ENCODE results near the gene EMILIN2. TPM values are rescaled to one million over a fixed set of nuclear protein-coding genes. Genes with fewer than 3 reads are reported as not detected.
"Not testable (repeated sequence)": the region's sequence is repeated elsewhere in the genome, so short reads cannot be mapped to it uniquely, and the experiment has no call there.

EMILIN2 gene
- total RNA-seq, 1 donor = 24.0 TPM

- DNase-seq (ENCODE audit: low read depth in 2 of 3, low spot score in 2 of 3) = no peak
These were observed 65.8 kb downstream of the EMILIN2 start for GRCh38 chr18:2912357-2913299.

GRCh38 chr18:2913398-2914005 is 66.7 kb downstream of the EMILIN2 start:
- no peak for DNase-seq (ENCODE audit: low read depth in 2 of 3, low spot score in 2 of 3)

- DNase-seq (ENCODE audit: low read depth in 2 of 3, low spot score in 2 of 3) = no peak
These were observed 67.5 kb downstream of the EMILIN2 start for GRCh38 chr18:2914185-2914880.

- DNase-seq (ENCODE audit: low read depth in 2 of 3, low spot score in 2 of 3) = no peak
These were observed 68.1 kb downstream of the EMILIN2 start for GRCh38 chr18:2914881-2915240.

DNA sequence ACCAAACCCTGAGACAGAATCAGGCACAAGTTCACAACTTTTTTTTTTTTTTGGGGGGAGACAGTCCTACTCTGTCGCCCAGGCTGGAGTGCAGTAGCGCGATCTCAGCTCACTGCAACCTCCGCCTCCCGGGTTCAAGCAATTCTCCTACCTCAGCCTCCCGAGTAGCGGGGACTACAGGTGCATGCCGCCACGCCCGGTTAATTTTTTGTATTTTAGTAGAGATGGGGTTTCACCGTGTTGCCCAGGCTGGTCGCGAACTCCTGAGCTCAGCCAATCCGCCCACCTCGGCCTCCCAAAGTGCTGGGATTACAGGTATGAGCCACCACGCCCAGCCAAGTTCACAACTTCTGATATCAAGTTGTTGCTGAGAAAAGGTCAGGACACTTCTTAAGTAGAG is 68.7 kb downstream of the EMILIN2 start:
- DNase-seq (ENCODE audit: low read depth in 2 of 3, low spot score in 2 of 3) = not testable (repeated sequence)

DNA sequence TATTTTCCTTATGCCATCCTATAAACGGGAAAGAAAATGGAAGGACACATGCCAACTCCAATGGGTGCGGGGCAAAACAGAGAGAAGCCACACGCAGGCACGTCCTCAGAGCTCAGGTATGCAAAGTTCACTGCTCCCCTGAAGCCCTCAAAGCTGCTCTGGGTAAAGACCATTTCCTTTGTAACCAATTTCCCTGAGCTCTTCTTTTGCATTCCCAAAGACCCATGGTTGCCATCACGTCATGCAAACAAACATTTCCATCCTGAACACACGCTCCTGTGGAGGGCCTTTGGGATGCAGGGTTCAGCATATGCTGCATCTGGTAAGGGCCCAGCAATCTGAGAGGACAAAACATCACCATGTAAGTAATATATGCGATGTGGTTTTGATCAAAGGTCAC is 69.4 kb downstream of the EMILIN2 start:
- DNase-seq (ENCODE audit: low read depth in 2 of 3, low spot score in 2 of 3) = no peak

DNA sequence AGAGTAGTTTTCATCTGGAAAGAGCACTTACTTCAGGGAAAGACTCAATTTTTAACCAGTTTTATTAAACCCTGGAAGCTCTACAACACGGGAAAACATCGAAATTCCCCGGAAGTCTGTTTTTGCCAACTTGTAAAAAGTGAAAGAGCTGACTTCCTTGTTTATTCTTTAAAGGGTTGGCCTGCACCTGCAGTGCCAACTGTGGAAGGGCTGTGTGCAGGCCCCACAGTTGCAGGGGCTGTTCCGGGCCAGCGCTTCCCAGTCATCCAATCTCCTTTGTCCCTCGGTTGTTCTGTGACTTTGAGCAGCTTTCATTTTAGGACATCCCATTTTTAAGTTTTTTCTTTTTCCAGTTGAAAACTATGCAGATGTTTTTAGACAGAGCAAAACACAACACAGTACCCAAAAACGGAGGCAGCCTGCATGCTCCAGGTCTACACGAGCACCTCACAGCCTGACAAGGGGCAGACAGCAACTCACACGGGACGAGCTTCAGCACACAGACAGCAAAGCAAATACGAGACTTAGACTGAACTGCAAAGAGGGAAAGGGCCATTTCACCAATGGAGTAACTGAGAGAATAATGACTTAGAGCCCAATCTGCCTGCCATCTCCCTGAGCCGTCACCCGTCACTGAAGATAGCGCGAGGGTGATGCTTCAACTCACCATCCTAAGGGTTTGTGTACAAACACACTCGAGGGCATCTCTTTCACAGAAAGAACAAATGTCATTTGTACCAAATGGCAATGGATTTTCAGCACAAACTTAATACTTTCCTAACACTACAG is 70.6 kb downstream of the EMILIN2 start:
- DNase-seq (ENCODE audit: low read depth in 2 of 3, low spot score in 2 of 3) = peak in 1 of 3 donors; percentile 21

GRCh38 chr18:2918761-2919550 is 72.2 kb downstream of the EMILIN2 start:
- DNase-seq (ENCODE audit: low read depth in 2 of 3, low spot score in 2 of 3) = no peak

- DNase-seq (ENCODE audit: low read depth in 2 of 3, low spot score in 2 of 3) = no peak
These were observed 72.8 kb downstream of the EMILIN2 start for GRCh38 chr18:2919600-2919999.

DNA sequence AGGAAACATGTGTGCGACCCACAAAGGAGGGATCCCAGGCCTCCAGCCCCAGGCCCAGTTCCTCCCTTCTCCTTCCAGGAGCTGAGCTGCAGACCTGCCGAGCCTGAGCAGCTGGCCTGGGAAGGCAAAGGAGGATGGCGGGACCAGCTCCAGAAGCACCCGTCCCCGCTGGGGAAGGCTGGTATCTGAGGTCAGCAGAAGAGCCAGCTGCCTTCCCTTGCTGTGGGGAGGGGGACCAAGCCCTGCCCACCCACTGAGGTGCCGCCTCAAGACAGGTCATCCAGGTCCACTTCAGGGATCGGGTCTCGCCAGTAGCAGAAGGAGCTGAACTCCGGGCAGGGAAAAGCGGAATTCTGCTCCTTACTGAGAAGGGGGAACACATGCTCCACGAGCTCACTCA is 73.2 kb downstream of the EMILIN2 start:
- no peak for DNase-seq (ENCODE audit: low read depth in 2 of 3, low spot score in 2 of 3)

DNA sequence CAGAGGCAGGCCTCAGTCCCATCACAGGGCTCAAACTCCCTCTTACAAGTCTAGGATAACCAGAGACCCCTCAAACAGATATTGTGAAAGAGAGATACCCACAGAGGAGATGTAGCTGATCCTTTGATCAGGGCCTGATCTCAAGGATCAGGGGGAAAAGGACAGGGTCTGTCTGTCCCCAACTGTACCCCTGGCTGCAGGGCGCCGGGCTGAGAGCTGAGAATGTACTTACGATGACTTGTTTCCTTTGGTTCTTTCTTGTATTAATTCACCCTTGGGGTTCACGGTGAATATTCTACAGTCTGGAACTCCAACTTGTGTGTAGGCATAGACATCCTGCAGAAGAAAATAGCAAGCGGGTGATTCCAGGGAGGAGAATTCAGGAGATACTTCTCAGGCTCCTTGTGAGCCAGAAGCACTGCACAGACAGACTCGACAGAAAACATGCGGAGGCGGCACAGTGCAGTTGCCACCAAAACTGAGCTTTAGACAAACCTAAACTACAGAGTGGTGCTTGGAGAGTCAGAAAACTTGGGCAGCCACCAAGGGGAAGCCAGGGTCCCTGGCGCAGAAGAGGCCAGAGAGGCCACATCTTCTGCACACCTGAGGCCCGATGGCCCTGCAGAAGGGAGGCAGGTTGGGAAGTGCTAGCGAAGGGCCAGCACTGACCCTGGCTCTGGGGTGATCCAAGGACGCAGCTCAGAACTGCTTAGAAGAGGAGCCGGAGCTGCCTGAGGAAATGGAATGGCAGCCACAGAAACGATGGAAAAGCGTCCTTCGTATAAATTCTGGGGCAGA is 73.9 kb downstream of the EMILIN2 start:
- DNase-seq (ENCODE audit: low read depth in 2 of 3, low spot score in 2 of 3) = no peak

DNA sequence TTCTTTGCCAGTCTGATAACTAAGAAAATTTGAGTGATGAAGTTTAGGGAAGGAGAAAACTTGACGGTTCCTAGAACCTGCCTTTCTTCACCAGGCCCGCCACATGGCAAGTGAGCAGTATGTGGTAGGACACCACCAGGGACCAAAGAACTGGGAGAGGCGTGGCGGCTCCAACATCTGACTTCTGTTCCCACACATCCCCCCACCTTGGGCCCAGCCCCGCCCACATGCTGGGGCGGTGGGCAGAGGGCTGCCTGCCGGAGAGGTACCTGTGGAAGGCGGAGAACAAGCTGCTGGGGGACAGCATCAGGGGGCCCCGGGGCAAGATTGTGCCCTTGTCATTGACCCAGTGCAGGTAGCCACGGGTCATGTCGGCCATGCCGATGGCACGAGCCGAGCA is 75.0 kb downstream of the EMILIN2 start:
- no peak for DNase-seq (ENCODE audit: low read depth in 2 of 3, low spot score in 2 of 3)

GRCh38 chr18:2923464-2923863 is 76.7 kb downstream of the EMILIN2 start:
- no peak for DNase-seq (ENCODE audit: low read depth in 2 of 3, low spot score in 2 of 3)

DNA sequence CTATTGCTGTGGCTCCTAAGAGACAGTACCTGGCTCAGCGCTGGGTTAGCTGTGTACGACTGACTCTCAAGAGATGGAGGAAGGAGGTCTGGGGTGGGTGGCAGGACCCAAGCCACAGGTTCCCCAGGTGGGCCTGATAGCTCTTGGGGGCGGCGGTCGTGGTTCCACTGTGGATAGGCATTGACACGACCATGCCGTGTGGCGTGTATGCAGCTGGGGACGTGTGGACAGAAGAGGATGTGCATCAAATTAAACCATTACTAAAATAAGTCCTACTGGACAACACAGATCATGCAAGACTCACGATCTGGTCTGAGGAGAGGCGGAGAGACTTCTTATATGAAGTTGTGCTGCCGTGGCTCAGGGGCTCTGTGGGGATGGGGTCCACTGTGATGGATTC is 78.1 kb downstream of the EMILIN2 start:
- no peak for DNase-seq (ENCODE audit: low read depth in 2 of 3, low spot score in 2 of 3)

GRCh38 chr18:2926528-2926927 is 79.7 kb downstream of the EMILIN2 start:
- no peak for DNase-seq (ENCODE audit: low read depth in 2 of 3, low spot score in 2 of 3)

- DNase-seq (ENCODE audit: low read depth in 2 of 3, low spot score in 2 of 3) = no peak
These were observed 80.9 kb downstream of the EMILIN2 start for GRCh38 chr18:2927745-2928144.

- peak; percentile 47 to 90 (median 54) for DNase-seq (ENCODE audit: low read depth in 2 of 3, low spot score in 2 of 3)
These were observed 85.7 kb downstream of the EMILIN2 start for GRCh38 chr18:2932247-2933181.

- no peak for DNase-seq (ENCODE audit: low read depth in 2 of 3, low spot score in 2 of 3)
These were observed 87.2 kb downstream of the EMILIN2 start for GRCh38 chr18:2933995-2934394.
